CD1c-positive myeloid dendritic cell (primary cell): ENCODE measurements around the gene NDUFC2.
"Not testable (repeated sequence)": the region's sequence is repeated elsewhere in the genome, so short reads cannot be mapped to it uniquely, and the experiment has no call there.

Source experiments
- DNase-seq: peaks from one replicate; pipeline ENCODE4 v3.0.0-alpha.2; 2016; ENCODE audit errors: extremely low spot score

The NDUFC2 gene

GRCh38 chr11:78080084-78080817, 589 bp upstream of the NDUFC2 start:
- DNase-seq: no peak

GRCh38 chr11:78078218-78079167, 1.2 kb downstream of the NDUFC2 start:
- DNase-seq: peak; percentile 33

- DNase-seq: not testable (repeated sequence)
These were observed 2.1 kb downstream of the NDUFC2 start for GRCh38 chr11:78077592-78077991.

- DNase-seq: no peak
These were observed 2.8 kb downstream of the NDUFC2 start for GRCh38 chr11:78076733-78077403.

GRCh38 chr11:78074756-78075155, 4.9 kb downstream of the NDUFC2 start:
- DNase-seq: no peak

GRCh38 chr11:78072455-78072854, 7.2 kb downstream of the NDUFC2 start:
- DNase-seq: peak; percentile 9

- no peak for DNase-seq
These were observed 7.9 kb downstream of the NDUFC2 start for GRCh38 chr11:78071717-78072116.

GRCh38 chr11:78070621-78071020, 9.0 kb downstream of the NDUFC2 start:
- DNase-seq: no peak

- DNase-seq: no peak
These were observed 10.2 kb downstream of the NDUFC2 start for GRCh38 chr11:78069465-78069864.

- no peak for DNase-seq
These were observed 12.0 kb downstream of the NDUFC2 start for GRCh38 chr11:78067704-78068103.

GRCh38 chr11:78066471-78066870, 13.2 kb downstream of the NDUFC2 start:
- DNase-seq: peak; percentile 64

- no peak for DNase-seq
These were observed 14.5 kb downstream of the NDUFC2 start for GRCh38 chr11:78065203-78065602.

GRCh38 chr11:78063440-78064181, 16.1 kb downstream of the NDUFC2 start, which contains the start of gene THRSP:
TSS of gene THRSP (plus strand) at chr11:78063861. CDS start at chr11:78063882, 21 bp downstream.
- no peak for DNase-seq

- no peak for DNase-seq
These were observed 17.0 kb downstream of the NDUFC2 start for GRCh38 chr11:78062671-78063070.

- DNase-seq: no peak
These were observed 17.7 kb downstream of the NDUFC2 start for GRCh38 chr11:78061921-78062311.

- DNase-seq: no peak
These were observed 18.4 kb downstream of the NDUFC2 start for GRCh38 chr11:78061088-78061920.

GRCh38 chr11:78060533-78060932, 19.1 kb downstream of the NDUFC2 start:
- DNase-seq: no peak

- not testable (repeated sequence) for DNase-seq
These were observed 19.8 kb downstream of the NDUFC2 start for GRCh38 chr11:78059749-78060328.

GRCh38 chr11:78057462-78058055, 22.1 kb downstream of the NDUFC2 start:
- DNase-seq: no peak

GRCh38 chr11:78056093-78056492, 23.6 kb downstream of the NDUFC2 start:
- no peak for DNase-seq
